ENCODE measurements around the gene CYP39A1. TPM values are rescaled to one million over a fixed set of nuclear protein-coding genes. Genes with fewer than 3 reads are reported as not detected.

CYP39A1 gene
- total RNA-seq, 6 donors from 2014 or later, result 2.6 to 10.3 (median 5.0) TPM

Other genes starting within 250 kb of the CYP39A1 start
- 10 to 100 TPM in 3 of 6 donors, 1 to 10 TPM in 3; 4.8 to 14.6 (median 9.1) TPM for gene RCAN2, start 161.4 kb downstream of the CYP39A1 start, total RNA-seq
- gene SLC25A27, start 157 bp upstream of the CYP39A1 start, total RNA-seq, result 10 to 100 TPM in 5 of 6 donors, 1 to 10 TPM in 1; 7.8 to 61.8 (median 13.7) TPM
- 1 to 10 TPM in 2 of 6 donors, under 1 TPM in 4; 0.15 to 3.1 (median 0.53) TPM for gene TDRD6, start 35.1 kb upstream of the CYP39A1 start, total RNA-seq
- 1 to 10 TPM; 2.6 to 9.5 (median 5.9) TPM for gene PLA2G7, start 82.6 kb upstream of the CYP39A1 start, total RNA-seq
- gene ANKRD66, start 94.1 kb upstream of the CYP39A1 start, total RNA-seq, result 10 to 100 TPM in 1 of 6 donors, 1 to 10 TPM in 3, not detected in 2; 2.1 to 15.7 (median 2.7) TPM
- 1 to 10 TPM in 2 of 6 donors, not detected in 4; 1.0 to 1.1 TPM for gene MEP1A, start 140.6 kb upstream of the CYP39A1 start, total RNA-seq